D721Med (cell line): ENCODE measurements around the gene TEK.

Source experiments
- DNase-seq: peaks from one replicate; pipeline ENCODE4 v3.0.0; 2011; ENCODE audit warnings: low spot score; ENCODE audit not compliant: insufficient read length
- FAIRE-seq: peaks from 2 replicates; lab custom pipeline; 2011; peaks lifted over from hg19 to GRCh38; lab: Jason Lieb, UNC
- TF ChIP-seq, protein P1 (sequence below): IDR thresholded peaks from 2 replicates; pipeline ENCODE4 v1.5.1; 2012; ENCODE audit warnings: mild to moderate bottlenecking, control low read depth; ENCODE audit not compliant: insufficient read depth; ENCODE audit errors: missing control alignments

TEK gene

DNA sequence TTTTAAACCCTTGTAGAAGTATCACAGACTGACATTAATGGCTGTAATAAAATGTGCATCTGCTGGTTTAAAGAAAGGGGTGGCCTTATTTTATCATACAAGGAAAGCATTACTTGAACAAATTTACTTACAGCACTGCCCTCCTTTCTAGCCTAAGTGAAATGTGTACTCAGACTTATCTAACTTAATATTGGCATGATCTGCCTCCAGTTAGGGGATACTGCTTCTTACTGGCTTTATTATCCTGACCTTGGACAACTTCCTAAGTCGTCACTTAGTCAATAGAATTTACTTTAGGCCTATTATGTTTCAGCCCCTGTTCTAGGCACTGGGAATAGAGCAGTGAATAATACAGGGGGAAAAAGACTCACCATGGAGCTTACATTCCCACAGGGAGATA is 79.4 kb downstream of the TEK start:
- DNase-seq, result no peak
- FAIRE-seq, result no peak
- TF ChIP-seq, protein P1, sequence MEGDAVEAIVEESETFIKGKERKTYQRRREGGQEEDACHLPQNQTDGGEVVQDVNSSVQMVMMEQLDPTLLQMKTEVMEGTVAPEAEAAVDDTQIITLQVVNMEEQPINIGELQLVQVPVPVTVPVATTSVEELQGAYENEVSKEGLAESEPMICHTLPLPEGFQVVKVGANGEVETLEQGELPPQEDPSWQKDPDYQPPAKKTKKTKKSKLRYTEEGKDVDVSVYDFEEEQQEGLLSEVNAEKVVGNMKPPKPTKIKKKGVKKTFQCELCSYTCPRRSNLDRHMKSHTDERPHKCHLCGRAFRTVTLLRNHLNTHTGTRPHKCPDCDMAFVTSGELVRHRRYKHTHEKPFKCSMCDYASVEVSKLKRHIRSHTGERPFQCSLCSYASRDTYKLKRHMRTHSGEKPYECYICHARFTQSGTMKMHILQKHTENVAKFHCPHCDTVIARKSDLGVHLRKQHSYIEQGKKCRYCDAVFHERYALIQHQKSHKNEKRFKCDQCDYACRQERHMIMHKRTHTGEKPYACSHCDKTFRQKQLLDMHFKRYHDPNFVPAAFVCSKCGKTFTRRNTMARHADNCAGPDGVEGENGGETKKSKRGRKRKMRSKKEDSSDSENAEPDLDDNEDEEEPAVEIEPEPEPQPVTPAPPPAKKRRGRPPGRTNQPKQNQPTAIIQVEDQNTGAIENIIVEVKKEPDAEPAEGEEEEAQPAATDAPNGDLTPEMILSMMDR, result no peak

DNA sequence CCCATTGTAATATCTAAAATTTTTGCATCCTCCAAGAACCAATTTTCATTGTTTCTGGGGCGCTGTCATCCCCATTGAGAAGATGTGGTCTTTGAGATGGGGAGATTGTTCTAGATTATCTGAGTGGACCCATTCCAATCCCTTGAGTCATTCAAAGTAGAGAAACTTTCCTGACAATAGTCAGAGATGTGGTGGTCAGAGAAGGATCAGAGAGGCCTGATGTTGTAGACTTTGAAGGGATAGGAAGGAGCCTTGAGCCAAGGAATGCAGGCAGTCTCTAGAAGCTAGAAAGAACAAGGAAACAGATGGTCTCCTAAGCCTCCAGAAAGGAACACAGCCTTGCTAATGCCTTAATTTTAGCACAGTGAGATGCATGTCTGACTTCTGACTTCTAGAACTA is 80.4 kb downstream of the TEK start:
- DNase-seq (no peak), FAIRE-seq (no peak)
- TF ChIP-seq, protein P1, result no peak

DNA sequence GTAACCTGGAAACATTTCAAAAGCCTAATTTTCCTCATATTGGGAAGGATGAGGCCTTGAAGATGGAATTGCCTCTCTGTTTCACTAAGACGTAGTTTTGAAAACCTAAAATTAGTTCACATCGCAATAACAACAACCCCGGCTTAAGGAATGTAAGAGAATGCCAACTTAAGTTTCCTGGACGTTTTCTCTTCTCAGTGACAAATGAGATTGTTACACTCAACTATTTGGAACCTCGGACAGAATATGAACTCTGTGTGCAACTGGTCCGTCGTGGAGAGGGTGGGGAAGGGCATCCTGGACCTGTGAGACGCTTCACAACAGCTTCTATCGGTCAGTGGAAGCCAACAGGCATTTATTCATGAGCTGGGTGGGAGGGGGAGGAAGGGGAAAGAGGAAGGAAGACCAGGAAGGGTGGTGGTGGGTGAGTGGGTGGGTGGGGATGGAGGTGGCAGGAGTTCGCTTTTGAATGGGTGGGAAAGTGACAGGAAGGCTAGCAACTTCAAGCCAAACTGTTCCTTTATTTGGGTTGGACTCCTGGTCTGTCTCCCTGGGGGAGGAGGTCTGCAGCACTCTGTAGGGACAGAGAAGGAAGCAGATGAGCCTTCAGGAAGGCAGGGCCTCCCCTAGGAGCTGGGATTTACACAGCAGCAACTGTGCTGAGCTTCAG is 83.4 kb downstream of the TEK start:
- TF ChIP-seq, protein P1, result no peak
- FAIRE-seq (no peak), DNase-seq (no peak)

DNA sequence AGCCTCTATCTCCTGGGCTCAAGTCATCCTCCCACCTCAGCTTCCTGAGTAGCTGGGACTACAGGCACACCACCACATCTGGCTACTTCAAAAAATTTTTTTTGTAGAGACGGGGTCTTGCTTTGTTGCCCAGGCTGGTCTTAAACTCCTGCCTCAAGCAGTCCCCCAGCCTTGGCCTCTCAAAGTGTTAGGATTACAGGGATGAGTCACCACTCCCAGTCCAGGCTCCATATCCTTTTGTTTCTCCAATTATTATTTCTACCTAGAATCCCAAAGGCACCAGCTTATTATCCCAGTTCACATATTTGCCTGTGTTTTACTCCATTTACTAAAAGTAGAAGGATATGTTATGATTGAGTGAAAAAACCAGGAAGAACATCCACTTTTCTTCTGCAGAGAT is 84.9 kb downstream of the TEK start:
- FAIRE-seq (no peak), DNase-seq (no peak)
- TF ChIP-seq, protein P1, result no peak

DNA sequence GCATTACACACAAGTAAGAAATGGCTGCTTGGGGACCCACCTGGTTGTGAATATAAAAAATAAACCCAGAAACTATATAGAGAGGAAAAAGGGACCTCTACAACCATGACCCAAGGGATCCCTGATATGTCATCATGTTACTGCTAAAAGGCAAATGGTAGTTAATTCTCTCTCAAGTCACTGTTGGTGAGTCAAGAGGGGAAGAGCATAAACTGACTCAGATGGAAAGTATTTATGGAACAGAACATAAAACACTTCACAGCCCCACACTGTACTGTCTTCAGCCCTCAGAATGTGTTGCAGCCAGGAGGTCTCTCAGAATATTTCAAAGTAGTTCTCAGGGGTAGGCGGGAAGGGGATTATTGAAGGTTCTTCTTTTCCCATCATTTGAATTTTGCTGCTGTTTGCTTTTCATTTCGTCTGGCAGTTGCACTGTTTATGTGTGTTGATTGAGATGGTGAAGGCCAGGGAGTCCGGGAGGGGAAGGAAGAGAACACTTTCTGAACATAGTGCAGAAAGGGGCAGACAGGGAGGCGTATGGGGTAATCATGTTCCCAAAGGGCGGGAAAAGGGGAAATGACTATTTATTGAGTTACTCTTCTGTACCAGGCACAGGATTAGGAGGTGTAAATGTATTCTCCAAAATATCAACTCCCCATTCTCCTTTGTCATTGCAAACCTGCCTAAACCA is 85.5 kb downstream of the TEK start:
- TF ChIP-seq, protein P1, result no peak
- FAIRE-seq, result no peak
- no peak for DNase-seq

DNA sequence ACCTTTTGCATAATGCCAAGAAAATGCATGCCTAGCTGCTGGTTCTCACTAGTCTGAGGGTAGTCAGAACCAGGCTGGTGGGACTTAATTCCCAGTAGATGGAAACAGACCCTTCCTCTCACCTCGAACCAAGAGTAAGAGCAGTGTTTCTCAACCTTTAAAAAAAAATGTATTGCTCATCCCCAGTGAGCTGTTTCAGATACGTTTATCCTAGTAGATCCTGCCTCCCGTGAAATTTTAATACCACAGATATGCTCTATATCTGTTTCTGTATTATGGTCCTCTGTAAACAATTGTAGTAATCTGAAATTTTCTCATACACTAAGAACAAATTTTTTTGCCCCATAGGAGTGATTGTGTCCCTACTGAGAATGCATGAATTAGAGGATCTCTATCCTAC is 86.2 kb downstream of the TEK start:
- FAIRE-seq, result no peak
- DNase-seq, result no peak
- TF ChIP-seq, protein P1, result no peak

DNA sequence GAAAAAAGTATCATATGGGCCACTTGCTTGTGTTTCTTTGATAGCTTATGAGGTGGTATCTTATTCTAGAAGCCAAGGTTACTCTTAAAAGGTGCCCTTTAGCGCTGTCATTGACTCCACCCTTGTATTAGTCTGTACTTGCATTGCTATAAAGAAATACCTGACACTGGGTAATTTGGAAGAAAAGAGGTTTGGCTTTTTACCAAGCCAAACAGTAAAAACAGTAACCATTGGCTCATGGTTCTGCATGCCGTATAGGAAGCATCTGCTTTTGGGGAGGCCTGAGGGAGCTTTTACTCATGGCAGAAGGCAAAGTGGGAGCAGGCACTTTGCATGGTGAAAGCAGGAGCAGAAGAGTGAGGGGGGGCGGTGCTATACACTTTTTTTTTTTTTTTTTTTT is 87.4 kb downstream of the TEK start:
- no peak for FAIRE-seq
- TF ChIP-seq, protein P1, result no peak
- DNase-seq, result no peak
